Body of pancreas (tissue), 4 donors: ENCODE data around the gene TLR2. TPM values are rescaled to one million over a fixed set of nuclear protein-coding genes. Genes with fewer than 3 reads are reported as not detected.

Source experiments
- ATAC-seq: fragments of 150-250 bp; one replicate; pipeline ENCODE4 v1.9.1; 2016
- DNase-seq, 4 donors: peaks; one replicate each; pipeline ENCODE4 v3.0.0-alpha.2; 2019
- H3K27ac ChIP-seq, 4 donors: fragments of 200-600 bp; sonication (generic); 1 replicate in 3 of 4; 2 replicates in 1 of 4; pipeline versions ENCODE4 v1.5.1 to v1.6.1; 2016 to 2019; ENCODE audit warnings: mild to moderate bottlenecking in 1 of 4, mixed read lengths in 1 of 4, moderate library complexity in 1 of 4
- H3K27me3 ChIP-seq, 2 donors: fragments of 200-600 bp; sonication (generic); one replicate each; pipeline ENCODE4 v1.6.0; 2016; ENCODE audit warnings: mild to moderate bottlenecking in 1 of 2
- H3K36me3 ChIP-seq, 2 donors: fragments of 200-600 bp; sonication (generic); replicated peaks in 1 of 2; 2 replicates each; pipeline ENCODE4 v1.5.1; 2016; ENCODE audit warnings: low read depth in 2 of 2; ENCODE audit not compliant: insufficient read depth in 1 of 2
- H3K4me1 ChIP-seq: fragments of 200-600 bp; sonication (generic); one replicate; pipeline ENCODE4 v1.6.0; 2016
- H3K4me3 ChIP-seq, 2 donors: fragments of 200-600 bp; sonication (generic); 1 replicate in 1 of 2; 2 replicates in 1 of 2; pipeline ENCODE4 v1.5.1; 2016 to 2019
- H3K9me3 ChIP-seq, 3 donors: fragments of 200-600 bp; sonication (generic); 1 replicate in 2 of 3; 2 replicates in 1 of 3; pipeline ENCODE4 v1.5.1; 2016
- POLR2A ChIP-seq, 3 donors: fragments of 450-650 bp; IDR thresholded peaks; one replicate each; pipeline ENCODE4 v1.6.1; 2016; ENCODE audit warnings: antibody characterized with exemption in 3 of 3, mild to moderate bottlenecking in 2 of 3
- WGBS, 2 donors: methylation state at CpG; one replicate each; pipeline ENCODE4 v1.1.5; 2017; 5-methylcytosine and 5-hydroxymethylcytosine counted together
- intact Hi-C: fragments of 100-400 bp; cut with DNase I; formaldehyde crosslinking; loops from one replicate; pipeline ENCODE4 v1.15.1; 2023
- total RNA-seq, 2 donors: library from RNA; depleted of rRNA; stranded (reverse); fragments of >200 nt; gene quantifications; one replicate each; pipeline ENCODE4 v1.1.0, GENCODE V29; 2016
- TF ChIP-seq, protein P1 (sequence below), 7 experiments: fragments of 450-650 bp in 4 of 7; fragments of 200-600 bp in 3 of 7; sonication (generic) in 3 of 7; IDR thresholded peaks; one replicate each; pipeline ENCODE4 v1.5.1; 2016 to 2019; ENCODE audit warnings: antibody characterized with exemption in 7 of 7

The TLR2 gene
- total RNA-seq, 2 donors from 2014 or later: 9.9 to 15.8 TPM

- 18 to 20% methylated on average over 3 of the region's 3 CpGs for WGBS, 2 donors
- no peaks in the 10 kb centered on the region for H3K27me3 ChIP-seq
- no peaks in the 10 kb centered on the region for H3K36me3 ChIP-seq
- DNase-seq (no peak), ATAC-seq (no peak)
- no peak overlapping the region for H3K4me3 ChIP-seq
- no peaks in the 10 kb centered on the region for H3K4me1 ChIP-seq
- no peaks in the 10 kb centered on the region for H3K9me3 ChIP-seq
- H3K27ac ChIP-seq: no peak overlapping the region
- intact Hi-C loops: no loop called here
- TF ChIP-seq POLR2A (IDR thresholded peaks at IDR 0.05): no peak
- TF ChIP-seq, protein P1, sequence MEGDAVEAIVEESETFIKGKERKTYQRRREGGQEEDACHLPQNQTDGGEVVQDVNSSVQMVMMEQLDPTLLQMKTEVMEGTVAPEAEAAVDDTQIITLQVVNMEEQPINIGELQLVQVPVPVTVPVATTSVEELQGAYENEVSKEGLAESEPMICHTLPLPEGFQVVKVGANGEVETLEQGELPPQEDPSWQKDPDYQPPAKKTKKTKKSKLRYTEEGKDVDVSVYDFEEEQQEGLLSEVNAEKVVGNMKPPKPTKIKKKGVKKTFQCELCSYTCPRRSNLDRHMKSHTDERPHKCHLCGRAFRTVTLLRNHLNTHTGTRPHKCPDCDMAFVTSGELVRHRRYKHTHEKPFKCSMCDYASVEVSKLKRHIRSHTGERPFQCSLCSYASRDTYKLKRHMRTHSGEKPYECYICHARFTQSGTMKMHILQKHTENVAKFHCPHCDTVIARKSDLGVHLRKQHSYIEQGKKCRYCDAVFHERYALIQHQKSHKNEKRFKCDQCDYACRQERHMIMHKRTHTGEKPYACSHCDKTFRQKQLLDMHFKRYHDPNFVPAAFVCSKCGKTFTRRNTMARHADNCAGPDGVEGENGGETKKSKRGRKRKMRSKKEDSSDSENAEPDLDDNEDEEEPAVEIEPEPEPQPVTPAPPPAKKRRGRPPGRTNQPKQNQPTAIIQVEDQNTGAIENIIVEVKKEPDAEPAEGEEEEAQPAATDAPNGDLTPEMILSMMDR (IDR thresholded peaks at IDR 0.05): no peak
Observed at GRCh38 chr4:153731239-153731638, 47.2 kb downstream of the TLR2 start.

GRCh38 chr4:153733751-153734448 is 49.8 kb downstream of the TLR2 start:
- WGBS, 2 donors: 42 to 48% methylated on average over 4 of the region's 4 CpGs
- no peak for TF ChIP-seq POLR2A (IDR thresholded peaks at IDR 0.05)
- TF ChIP-seq, protein P1 (IDR thresholded peaks at IDR 0.05): no peak
- Histone ChIP-seq H3K4me3 (no peak overlapping the region), H3K9me3 (no peaks in the 10 kb centered on the region), H3K4me1 (no peaks in the 10 kb centered on the region), H3K27ac (no peak overlapping the region), H3K27me3 (no peaks in the 10 kb centered on the region), H3K36me3 (no peaks in the 10 kb centered on the region)
- no peak for ATAC-seq
- no peak for DNase-seq
- intact Hi-C loops: no loop called here

GRCh38 chr4:153735906-153736461 is 51.9 kb downstream of the TLR2 start:
- no peak for ATAC-seq
- Histone ChIP-seq H3K4me3 (no peak overlapping the region), H3K4me1 (no peaks in the 10 kb centered on the region), H3K27ac (no peak overlapping the region), H3K9me3 (no peaks in the 10 kb centered on the region), H3K27me3 (no peaks in the 10 kb centered on the region), H3K36me3 (no peaks in the 10 kb centered on the region)
- no peak for DNase-seq
- TF ChIP-seq, protein P1 (IDR thresholded peaks at IDR 0.05): no peak
- TF ChIP-seq POLR2A (IDR thresholded peaks at IDR 0.05): no peak
- intact Hi-C loops: no loop called here

DNA sequence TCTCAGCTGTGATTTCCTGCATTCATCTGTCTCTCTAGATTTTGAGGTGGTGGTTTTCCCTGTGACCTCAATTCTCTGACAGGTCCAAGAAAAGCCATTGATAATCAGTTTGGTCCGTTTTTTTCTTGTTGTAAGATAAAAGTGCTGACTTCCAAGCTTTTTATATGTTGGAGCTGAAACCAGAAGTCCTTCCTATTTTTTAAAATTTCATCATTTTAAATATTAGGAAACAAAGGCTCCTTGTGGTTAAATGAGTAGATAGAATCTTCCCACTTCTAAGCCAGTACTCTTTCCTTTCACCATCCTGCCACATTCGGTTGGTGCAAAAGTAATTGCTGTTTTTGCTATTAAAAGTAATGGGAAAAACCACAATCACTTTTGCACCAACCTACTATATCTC is 57.5 kb downstream of the TLR2 start:
- no peaks in the 10 kb centered on the region for H3K27me3 ChIP-seq
- H3K4me1 ChIP-seq: no peaks in the 10 kb centered on the region
- no peaks in the 10 kb centered on the region for H3K36me3 ChIP-seq
- no peak overlapping the region for H3K27ac ChIP-seq
- no peaks in the 10 kb centered on the region for H3K9me3 ChIP-seq
- TF ChIP-seq, protein P1 (IDR thresholded peaks at IDR 0.05): no peak
- TF ChIP-seq POLR2A (IDR thresholded peaks at IDR 0.05): no peak
- ATAC-seq (no peak), DNase-seq (no peak)
- H3K4me3 ChIP-seq: no peak overlapping the region
- intact Hi-C loops: no loop called here
- 51 to 70% methylated on average over 2 of the region's 2 CpGs for WGBS, 2 donors

DNA sequence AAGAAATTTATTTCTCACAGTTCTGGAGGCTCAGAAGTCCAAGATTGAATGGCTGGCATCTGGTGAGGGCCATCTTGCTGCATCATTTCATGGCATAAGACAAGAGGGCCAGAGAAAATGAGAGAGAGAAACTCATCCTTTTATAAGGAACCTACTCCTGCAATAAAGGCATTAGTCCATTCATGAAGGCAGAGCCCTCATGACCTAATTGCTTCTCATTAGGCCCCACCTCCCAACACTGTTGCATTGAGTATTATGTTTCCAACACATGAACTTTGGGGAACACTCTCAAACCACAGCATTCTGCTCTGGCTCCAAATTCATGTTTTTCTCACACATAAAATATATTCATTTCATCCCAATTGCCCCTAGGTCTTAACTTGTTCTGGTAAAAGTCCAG is 61.6 kb downstream of the TLR2 start:
- no peaks in the 10 kb centered on the region for H3K9me3 ChIP-seq
- no peaks in the 10 kb centered on the region for H3K27me3 ChIP-seq
- no peaks in the 10 kb centered on the region for H3K36me3 ChIP-seq
- H3K4me3 ChIP-seq: no peak overlapping the region
- no peak for ATAC-seq
- TF ChIP-seq POLR2A (IDR thresholded peaks at IDR 0.05): no peak
- TF ChIP-seq, protein P1 (IDR thresholded peaks at IDR 0.05): no peak
- H3K27ac ChIP-seq: no peak overlapping the region
- DNase-seq: no peak
- intact Hi-C loops: no loop called here
- no peaks in the 10 kb centered on the region for H3K4me1 ChIP-seq
